NCI-H1694 treated with DMSO at 0.1 percent for 48 hours (cell line): ENCODE data around the gene IL1RAPL1.

ENCODE experiments used
- DNase-seq: peaks from one replicate; lab custom pipeline; 2025; lab: John Stamatoyannopoulos, UW

IL1RAPL1 gene

DNA sequence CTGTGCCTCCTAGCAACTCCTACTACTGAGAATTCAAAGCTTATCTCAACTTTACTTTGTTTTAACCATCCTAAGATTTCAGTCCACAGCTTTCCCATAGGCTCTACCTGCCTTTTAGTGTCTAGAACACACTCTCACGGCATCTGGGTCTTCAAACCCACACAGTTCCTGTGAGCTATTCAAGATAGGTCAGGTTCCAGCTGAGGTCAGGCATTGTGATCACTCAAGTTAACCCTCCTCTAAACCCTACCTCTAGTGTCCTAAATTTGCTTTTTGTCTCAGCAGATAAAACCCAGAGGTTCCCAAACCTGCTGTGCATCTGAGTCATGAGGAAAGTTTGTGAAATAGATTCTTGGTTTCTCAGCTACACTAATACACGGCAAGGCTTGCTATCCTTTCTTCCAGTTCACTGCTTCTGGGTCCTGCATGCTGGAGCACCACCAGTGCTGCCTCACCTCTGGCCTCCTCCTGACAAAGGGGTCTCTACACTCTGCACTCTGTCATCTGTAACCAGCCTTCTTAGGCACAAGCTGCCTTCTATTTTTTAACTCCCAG is 1303.5 kb downstream of the IL1RAPL1 start:
- DNase-seq: no peak

DNA sequence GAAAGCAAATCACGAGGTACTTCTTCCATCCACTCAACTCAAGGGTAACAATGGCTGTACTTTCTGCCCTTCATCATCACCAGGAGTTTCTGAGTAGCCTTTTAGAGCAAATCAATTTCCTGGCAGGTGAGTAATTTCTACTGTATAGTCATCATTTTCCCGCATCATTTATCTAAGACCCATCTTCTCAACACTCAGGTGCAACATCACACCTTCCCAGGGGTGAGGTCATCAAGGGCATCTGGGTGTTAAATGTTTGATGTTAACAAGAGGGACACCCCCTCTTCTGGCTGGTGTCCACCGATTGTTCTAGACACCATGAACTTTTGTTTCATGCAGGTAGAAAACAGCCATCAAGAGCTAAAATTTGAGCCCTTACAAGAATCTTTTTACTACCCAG is 1314.8 kb downstream of the IL1RAPL1 start:
- DNase-seq: no peak

GRCh38 chrX:29903360-29903759 is 1316.1 kb downstream of the IL1RAPL1 start:
- no peak for DNase-seq

DNA sequence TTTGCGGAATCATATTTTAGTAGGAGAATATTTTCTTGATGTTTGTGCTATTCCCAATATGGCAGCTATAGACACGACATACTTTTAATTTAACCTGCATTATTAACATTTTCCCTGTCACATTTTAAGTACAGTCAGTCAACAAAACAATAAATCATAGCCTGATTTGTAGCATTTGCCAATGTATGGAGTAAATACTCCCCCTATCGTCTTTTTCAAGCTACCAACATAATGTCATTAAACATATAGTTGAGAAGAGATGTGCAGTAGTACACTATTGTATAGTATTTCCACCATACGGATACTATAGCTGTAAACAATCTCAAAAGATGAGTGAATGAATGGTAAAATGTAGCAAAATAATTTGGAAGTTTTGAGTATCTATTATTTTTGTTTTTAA is 1324.4 kb downstream of the IL1RAPL1 start:
- DNase-seq: no peak

DNA sequence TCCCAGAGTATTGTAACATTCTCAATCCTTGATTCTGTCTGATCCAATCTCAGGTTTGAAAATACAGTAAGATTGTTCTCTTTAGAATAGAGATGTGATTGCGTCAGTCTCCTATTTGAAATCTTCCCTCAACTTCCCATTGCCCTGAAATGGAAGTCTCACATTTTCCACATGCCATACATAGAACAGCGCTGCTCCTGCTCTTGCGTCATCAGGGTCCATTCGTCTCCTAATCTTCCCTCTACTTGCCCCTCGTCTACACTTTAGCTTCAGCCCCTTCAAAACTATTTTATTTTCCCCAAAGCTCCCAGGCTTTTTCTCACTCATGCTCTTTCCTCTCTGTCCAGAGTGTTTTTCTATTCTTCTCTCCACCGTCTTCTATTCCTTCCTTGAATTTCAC is 1326.4 kb downstream of the IL1RAPL1 start:
- no peak for DNase-seq

- no peak for DNase-seq
Observed at GRCh38 chrX:29922607-29923006, 1335.4 kb downstream of the IL1RAPL1 start.

DNA sequence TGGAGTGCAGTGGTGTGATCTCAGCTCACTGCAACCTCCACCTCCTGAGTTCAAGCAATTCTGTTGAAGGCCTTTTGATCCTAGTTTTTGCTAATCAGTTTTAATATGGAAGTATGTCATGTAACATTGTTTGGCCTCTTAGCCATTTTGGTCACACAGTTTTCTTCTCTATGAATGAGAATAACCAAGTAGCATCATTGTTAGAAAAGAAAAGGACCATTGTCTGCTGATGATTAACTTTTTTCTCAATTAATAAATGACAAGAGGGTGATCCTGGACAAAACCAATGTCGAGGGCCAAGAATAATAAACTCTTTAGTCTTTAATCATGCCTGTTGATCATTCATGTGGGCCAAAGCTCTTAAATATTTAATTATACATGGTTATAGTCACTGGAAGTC is 1338.8 kb downstream of the IL1RAPL1 start:
- DNase-seq: no peak

DNA sequence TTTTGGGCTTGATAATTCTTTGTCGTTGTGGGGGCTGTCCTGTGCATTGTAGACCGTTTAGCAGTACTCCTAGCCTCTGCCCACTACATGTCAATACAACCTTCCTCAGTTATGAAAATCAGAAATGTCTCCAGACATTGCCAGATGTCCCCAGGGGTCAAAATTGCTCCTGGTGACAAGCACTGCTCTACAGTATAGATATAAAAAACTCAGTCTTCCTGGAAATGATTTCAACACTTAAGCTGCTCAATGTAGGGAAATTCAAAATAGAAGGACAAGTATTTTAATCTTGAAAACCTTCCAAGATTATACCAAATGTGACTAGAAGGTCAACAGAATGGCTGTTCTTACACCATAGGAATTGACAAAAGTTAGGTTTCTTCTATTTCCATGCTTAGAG is 1339.4 kb downstream of the IL1RAPL1 start:
- no peak for DNase-seq

GRCh38 chrX:29935455-29935854 is 1348.2 kb downstream of the IL1RAPL1 start:
- DNase-seq: no peak

DNA sequence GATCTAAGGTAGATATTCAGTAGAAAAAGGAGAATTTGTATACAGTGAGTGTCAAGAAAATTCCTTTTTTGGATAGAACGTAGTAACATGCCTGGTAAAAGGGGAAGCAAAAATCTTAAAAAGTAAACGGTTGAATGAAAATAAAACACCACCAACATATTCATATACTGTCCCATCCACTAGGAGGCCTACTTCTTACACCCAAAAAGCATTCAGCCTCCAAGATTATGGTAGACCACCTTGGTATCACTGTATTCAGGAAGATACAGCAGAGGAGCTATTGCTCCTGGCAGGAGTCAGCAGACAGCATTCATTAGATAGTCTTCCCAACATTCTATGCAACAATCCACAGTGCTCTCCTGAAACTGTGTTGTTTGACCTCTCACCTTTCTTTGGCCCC is 1353.5 kb downstream of the IL1RAPL1 start:
- no peak for DNase-seq

- no peak for DNase-seq
Observed at GRCh38 chrX:29941287-29941686, 1354.0 kb downstream of the IL1RAPL1 start.

- no peak for DNase-seq
Observed at GRCh38 chrX:29947225-29947624, 1360.0 kb downstream of the IL1RAPL1 start.

GRCh38 chrX:29948653-29949052 is 1361.4 kb downstream of the IL1RAPL1 start:
- DNase-seq: no peak

DNA sequence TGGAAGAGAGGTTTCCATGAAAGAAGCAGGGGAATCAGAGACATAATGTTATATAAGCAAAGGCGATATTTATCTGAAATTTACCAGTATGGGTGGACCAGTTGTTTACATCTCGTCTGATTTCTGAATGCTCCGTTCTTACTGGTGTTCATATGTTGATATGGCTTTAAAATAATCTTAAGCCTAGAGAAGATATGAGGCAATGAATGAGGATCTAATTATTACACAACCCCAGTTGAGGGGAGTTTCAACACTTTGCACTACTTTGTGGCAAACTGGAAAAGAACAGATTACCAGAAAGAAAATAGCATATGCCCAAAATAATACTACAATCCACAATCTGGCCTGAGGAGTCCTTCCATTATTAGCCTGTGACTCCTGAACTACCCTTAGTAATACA is 1364.8 kb downstream of the IL1RAPL1 start:
- DNase-seq: no peak

DNA sequence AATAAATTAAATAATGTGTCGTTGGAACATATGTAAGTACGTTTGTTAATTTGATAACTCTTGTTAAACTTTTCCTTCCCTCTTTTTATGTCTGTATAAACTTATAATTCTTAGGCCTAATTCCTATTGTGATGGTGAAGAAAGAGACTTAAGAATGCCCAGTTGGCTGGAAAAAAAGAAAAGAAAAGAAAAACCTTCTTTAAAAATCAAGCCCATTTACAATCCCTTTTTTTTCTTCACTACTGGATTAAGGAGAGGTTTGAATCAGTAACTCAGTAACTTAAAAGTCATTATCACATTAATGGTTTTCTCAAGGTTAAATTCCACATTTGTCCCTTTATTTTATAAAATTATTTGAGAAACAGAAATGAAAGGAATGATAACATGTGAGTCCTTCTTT is 1374.8 kb downstream of the IL1RAPL1 start:
- no peak for DNase-seq

- DNase-seq: no peak
Observed at GRCh38 chrX:29965634-29966033, 1378.4 kb downstream of the IL1RAPL1 start.

DNA sequence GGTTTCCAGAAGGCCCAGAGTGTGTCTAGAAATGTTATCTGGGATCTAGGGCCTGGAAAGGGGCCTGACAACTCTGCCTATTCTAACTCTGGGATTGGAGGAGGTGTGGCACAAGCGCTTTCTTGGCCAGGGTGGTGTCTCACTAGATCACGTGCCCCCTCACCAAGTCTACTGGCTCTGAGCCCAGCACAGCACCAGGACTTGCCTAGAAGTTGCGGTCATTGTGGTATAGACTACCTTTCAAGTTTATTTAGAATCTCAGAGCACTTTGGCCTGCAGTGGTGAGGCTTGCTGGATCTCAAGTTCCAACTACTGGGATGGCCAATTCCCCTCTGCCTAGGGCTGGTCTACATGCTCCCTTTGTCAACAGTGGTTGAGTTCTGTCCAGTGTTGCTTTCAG is 1404.8 kb downstream of the IL1RAPL1 start:
- no peak for DNase-seq

- no peak for DNase-seq
Observed at GRCh38 chrX:30005813-30006212, 1418.6 kb downstream of the IL1RAPL1 start.
